GM12878 (cell line): ENCODE measurements around the gene RBKS.

ENCODE experiments used
- CBX3 ChIP-seq: fragments of 200-600 bp; sonication (generic); IDR thresholded peaks from 2 replicates; pipeline ENCODE4 v1.6.1; 2016; ENCODE audit warnings: low read depth, borderline replicate concordance
- EGR1 ChIP-seq, 2 experiments: IDR thresholded peaks; 1 replicate in 1 of 2; 2 replicates in 1 of 2; pipeline ENCODE4 v1.6.1; 2011 to 2012; ENCODE audit warnings: low read depth in 2 of 2, low read length in 2 of 2, borderline replicate concordance in 1 of 2, mild to moderate bottlenecking in 1 of 2, moderate library complexity in 1 of 2
- EP300 ChIP-seq, 2 experiments: fragments of 150-350 bp in 1 of 2; IDR thresholded peaks; 2 replicates each; pipeline ENCODE4 v1.6.1; 2011 to 2012; ENCODE audit warnings: low read depth in 2 of 2, low read length in 2 of 2, borderline replicate concordance in 1 of 2, improper control_type of control experiment in 1 of 2, inconsistent platforms in 1 of 2; ENCODE audit not compliant: control insufficient read depth in 1 of 2
- FOXM1 ChIP-seq: IDR thresholded peaks from 2 replicates; pipeline ENCODE4 v1.6.1; 2012; ENCODE audit warnings: low read depth, mild to moderate bottlenecking, inconsistent platforms, low read length, moderate library complexity
- GATAD2B ChIP-seq: fragments of 450-650 bp; conservative IDR thresholded peaks from 2 replicates; pipeline ENCODE4 v1.6.1; 2017; ENCODE audit warnings: low read depth, mild to moderate bottlenecking, moderate library complexity
- HDAC2 ChIP-seq: fragments of 200-600 bp; sonication (generic); IDR thresholded peaks from 2 replicates; pipeline ENCODE4 v1.6.1; 2017
- KDM1A ChIP-seq: fragments of 200-600 bp; sonication (generic); IDR thresholded peaks from 2 replicates; pipeline ENCODE4 v1.6.1; 2016; ENCODE audit warnings: borderline replicate concordance
- PAX8 ChIP-seq: fragments of 450-650 bp; IDR thresholded peaks from 2 replicates; pipeline ENCODE4 v1.6.1; 2017; ENCODE audit warnings: mild to moderate bottlenecking, moderate library complexity
- POLR2A ChIP-seq: IDR thresholded peaks from 2 replicates; pipeline ENCODE4 v1.6.1; 2011; ENCODE audit warnings: low read depth, mild to moderate bottlenecking, low read length
- TAF1 ChIP-seq: IDR thresholded peaks from 2 replicates; pipeline ENCODE4 v1.6.1; 2011; ENCODE audit warnings: mild to moderate bottlenecking, low read depth, low read length, borderline replicate concordance
- YBX1 ChIP-seq: fragments of 450-650 bp; IDR thresholded peaks from 2 replicates; pipeline ENCODE4 v1.6.1; 2016; ENCODE audit warnings: antibody characterized with exemption
- ZZZ3 ChIP-seq: IDR thresholded peaks from 2 replicates; pipeline ENCODE4 v1.6.1; 2011; ENCODE audit warnings: low read depth; ENCODE audit not compliant: control insufficient read depth, insufficient read length
- TF ChIP-seq, protein P1 (sequence below), 3 experiments: IDR thresholded peaks in 2 of 3; conservative IDR thresholded peaks in 1 of 3; 2 replicates each; pipeline ENCODE4 v1.5.1; 2011; ENCODE audit warnings: low read depth in 3 of 3, low read length in 3 of 3, mild to moderate bottlenecking in 3 of 3, control low read depth in 2 of 3, moderate library complexity in 2 of 3, inconsistent platforms in 1 of 3, mixed read lengths in 1 of 3; ENCODE audit not compliant: control insufficient read depth in 2 of 3, insufficient read depth in 1 of 3; ENCODE audit errors: extremely low read depth in 1 of 3
- TF ChIP-seq, protein P2 (sequence below): IDR thresholded peaks from 2 replicates; pipeline ENCODE4 v1.6.1; 2012; ENCODE audit warnings: low read depth, low read length, improper control_type of control experiment

DNA sequence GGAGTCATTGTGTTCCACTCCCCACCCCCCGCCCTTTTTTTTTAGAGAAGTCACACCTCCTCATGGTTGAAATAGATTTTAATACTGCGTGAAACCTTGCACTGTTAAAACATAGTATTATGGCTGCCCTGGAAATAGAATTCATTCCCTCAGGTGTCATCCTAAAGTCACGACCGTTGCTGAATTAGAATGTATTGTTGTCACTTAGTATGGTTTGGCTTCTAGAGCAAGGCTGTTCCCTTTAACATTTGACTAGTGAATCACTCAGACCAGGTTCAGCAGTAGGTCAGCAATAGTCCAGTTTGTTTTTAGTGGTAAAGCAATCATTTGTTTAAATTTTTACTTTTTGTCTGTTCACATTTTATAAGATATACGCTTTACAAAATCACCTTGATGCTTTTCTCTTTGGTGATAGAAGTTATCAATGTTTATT lies 1.5 kb upstream of the RBKS start:
- TF ChIP-seq POLR2A = no peak
- no peak for TF ChIP-seq FOXM1
- no peak for TF ChIP-seq KDM1A
- TF ChIP-seq HDAC2 = no peak
- TF ChIP-seq, protein P1, sequence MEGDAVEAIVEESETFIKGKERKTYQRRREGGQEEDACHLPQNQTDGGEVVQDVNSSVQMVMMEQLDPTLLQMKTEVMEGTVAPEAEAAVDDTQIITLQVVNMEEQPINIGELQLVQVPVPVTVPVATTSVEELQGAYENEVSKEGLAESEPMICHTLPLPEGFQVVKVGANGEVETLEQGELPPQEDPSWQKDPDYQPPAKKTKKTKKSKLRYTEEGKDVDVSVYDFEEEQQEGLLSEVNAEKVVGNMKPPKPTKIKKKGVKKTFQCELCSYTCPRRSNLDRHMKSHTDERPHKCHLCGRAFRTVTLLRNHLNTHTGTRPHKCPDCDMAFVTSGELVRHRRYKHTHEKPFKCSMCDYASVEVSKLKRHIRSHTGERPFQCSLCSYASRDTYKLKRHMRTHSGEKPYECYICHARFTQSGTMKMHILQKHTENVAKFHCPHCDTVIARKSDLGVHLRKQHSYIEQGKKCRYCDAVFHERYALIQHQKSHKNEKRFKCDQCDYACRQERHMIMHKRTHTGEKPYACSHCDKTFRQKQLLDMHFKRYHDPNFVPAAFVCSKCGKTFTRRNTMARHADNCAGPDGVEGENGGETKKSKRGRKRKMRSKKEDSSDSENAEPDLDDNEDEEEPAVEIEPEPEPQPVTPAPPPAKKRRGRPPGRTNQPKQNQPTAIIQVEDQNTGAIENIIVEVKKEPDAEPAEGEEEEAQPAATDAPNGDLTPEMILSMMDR (IDR thresholded peaks at IDR 0.05 in 2 of 3, conservative IDR thresholded peaks at IDR 0.05 in 1 of 3; ENCODE audit: control insufficient read depth in 2 of 3, extremely low read depth in 1 of 3, insufficient read depth in 1 of 3, low read depth in 3 of 3, low read length in 3 of 3) = no peak
- TF ChIP-seq ZZZ3 = no peak
- no peak for TF ChIP-seq TAF1
- TF ChIP-seq CBX3 = no peak
- no peak for TF ChIP-seq EP300 (IDR thresholded peaks at IDR 0.05; ENCODE audit: borderline replicate concordance in 1 of 2, control insufficient read depth in 1 of 2, low read depth in 2 of 2, low read length in 2 of 2)
- no peak for TF ChIP-seq EGR1 (IDR thresholded peaks at IDR 0.05; ENCODE audit: borderline replicate concordance in 1 of 2, low read depth in 2 of 2, low read length in 2 of 2)
- no peak for TF ChIP-seq PAX8
- TF ChIP-seq GATAD2B = no peak
- TF ChIP-seq, protein P2, sequence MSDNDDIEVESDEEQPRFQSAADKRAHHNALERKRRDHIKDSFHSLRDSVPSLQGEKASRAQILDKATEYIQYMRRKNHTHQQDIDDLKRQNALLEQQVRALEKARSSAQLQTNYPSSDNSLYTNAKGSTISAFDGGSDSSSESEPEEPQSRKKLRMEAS = no peak
- no peak for TF ChIP-seq YBX1
